NT2/D1 (cell line): Measurements from ENCODE around the gene TCF19.
A peak's percentile ranks its signal among the peaks of the same experiment; 100 is the strongest.

Source experiments
- DNase-seq: peaks from one replicate; pipeline ENCODE4 v3.0.0-alpha.2; 2011; ENCODE audit warnings: low read depth, low spot score
- H3K27me3 ChIP-seq: 2 replicates; pipeline ENCODE4 v1.6.0; 2011; ENCODE audit warnings: mild to moderate bottlenecking; ENCODE audit not compliant: insufficient read length, insufficient read depth
- H3K36me3 ChIP-seq: 2 replicates; pipeline ENCODE4 v1.6.1; 2011; ENCODE audit warnings: mild to moderate bottlenecking, low read length, mixed read lengths; ENCODE audit not compliant: insufficient read depth, insufficient read length
- H3K4me1 ChIP-seq: 2 replicates; pipeline ENCODE4 v1.5.1; 2011; ENCODE audit not compliant: insufficient read depth, insufficient read length
- H3K4me3 ChIP-seq: 2 replicates; pipeline ENCODE4 v1.5.1; 2011; ENCODE audit warnings: low read depth; ENCODE audit not compliant: insufficient read length
- H3K9ac ChIP-seq: 2 replicates; pipeline ENCODE4 v1.6.0; 2011; ENCODE audit warnings: low read depth; ENCODE audit not compliant: insufficient read length
- H3K9me3 ChIP-seq: 2 replicates; pipeline ENCODE4 v1.5.1; 2011; ENCODE audit warnings: mild to moderate bottlenecking, low read length; ENCODE audit not compliant: insufficient read depth
- SUZ12 ChIP-seq: IDR thresholded peaks from 2 replicates; pipeline ENCODE4 v1.6.1; 2011; ENCODE audit not compliant: insufficient read length, insufficient read depth; ENCODE audit errors: extremely low read depth
- YY1 ChIP-seq: IDR thresholded peaks from 2 replicates; pipeline ENCODE4 v1.6.1; 2011; ENCODE audit not compliant: insufficient read length, insufficient read depth
- ZNF274 ChIP-seq: IDR thresholded peaks from 2 replicates; pipeline ENCODE4 v1.6.1; 2011; ENCODE audit warnings: mild to moderate bottlenecking, low read depth, low read length

Gene TCF19

GRCh38 chr6:31130751-31131150, 27.6 kb upstream of the TCF19 start:
- H3K27me3 ChIP-seq = no peaks in the 10 kb centered on the region

GRCh38 chr6:31131595-31131994, 26.8 kb upstream of the TCF19 start:
- peaks cover 6% of the 10 kb centered on the region for H3K4me1 ChIP-seq
- H3K9me3 ChIP-seq = no peaks in the 10 kb centered on the region
- no peaks in the 10 kb centered on the region for H3K27me3 ChIP-seq
- TF ChIP-seq SUZ12 (no peak), ZNF274 (no peak), YY1 (no peak)
- H3K36me3 ChIP-seq = no peaks in the 10 kb centered on the region
- H3K4me3 ChIP-seq = no peak overlapping the region
- H3K9ac ChIP-seq = no peak overlapping the region
- no peak for DNase-seq

More at GRCh38 chr6:31130751-31131150, 27.6 kb upstream of the TCF19 start:
- Histone ChIP-seq H3K4me3 (no peak overlapping the region), H3K9me3 (no peaks in the 10 kb centered on the region), H3K4me1 (peaks cover 12% of the 10 kb centered on the region), H3K36me3 (peaks cover 3% of the 10 kb centered on the region), H3K9ac (no peak overlapping the region)
- TF ChIP-seq YY1 (no peak), SUZ12 (no peak), ZNF274 (no peak)
- no peak for DNase-seq

GRCh38 chr6:31132806-31133205, 25.6 kb upstream of the TCF19 start:
- Histone ChIP-seq H3K9ac (no peak overlapping the region), H3K9me3 (no peaks in the 10 kb centered on the region), H3K36me3 (no peaks in the 10 kb centered on the region), H3K4me1 (peaks cover 2% of the 10 kb centered on the region), H3K27me3 (no peaks in the 10 kb centered on the region), H3K4me3 (no peak overlapping the region)
- DNase-seq = no peak
- TF ChIP-seq YY1 (no peak), SUZ12 (no peak)

- DNase-seq = no peak
- Histone ChIP-seq H3K27me3 (no peaks in the 10 kb centered on the region), H3K9me3 (no peaks in the 10 kb centered on the region), H3K4me3 (no peak overlapping the region), H3K36me3 (no peaks in the 10 kb centered on the region), H3K9ac (no peak overlapping the region), H3K4me1 (peaks cover 6% of the 10 kb centered on the region)
- no peak for TF ChIP-seq SUZ12
- TF ChIP-seq YY1 = no peak
- no peak for TF ChIP-seq ZNF274
These were observed 22.7 kb upstream of the TCF19 start for GRCh38 chr6:31135710-31136109.

GRCh38 chr6:31138982-31139381, 19.4 kb upstream of the TCF19 start, which contains the start of gene PSORS1C2:
Gene PSORS1C2 (minus strand): TSS chr6:31139066. CDS start chr6:31139026, 40 bp downstream.
- Histone ChIP-seq H3K9me3 (no peaks in the 10 kb centered on the region), H3K4me1 (peaks cover 6% of the 10 kb centered on the region), H3K27me3 (no peaks in the 10 kb centered on the region), H3K4me3 (no peak within 1 kb of the TSS), H3K9ac (peak within 1 kb of the TSS; percentile 28), H3K36me3 (peaks cover 20% of the 10 kb centered on the region)
- no peak for DNase-seq
- no peak for TF ChIP-seq ZNF274
- TF ChIP-seq SUZ12 = no peak
- no peak for TF ChIP-seq YY1

- H3K9me3 ChIP-seq = no peaks in the 10 kb centered on the region
- H3K4me3 ChIP-seq = no peak overlapping the region
- no peaks in the 10 kb centered on the region for H3K27me3 ChIP-seq
- H3K36me3 ChIP-seq = peaks cover 24% of the 10 kb centered on the region
- H3K4me1 ChIP-seq = peaks cover 6% of the 10 kb centered on the region
- DNase-seq = peak; percentile 80
- TF ChIP-seq ZNF274 = no peak
- TF ChIP-seq YY1 = no peak
- peak overlapping the region; percentile 28 for H3K9ac ChIP-seq
These were observed 18.8 kb upstream of the TCF19 start for GRCh38 chr6:31139599-31139998.

- peaks cover 35% of the 10 kb centered on the region for H3K36me3 ChIP-seq
- peaks cover 6% of the 10 kb centered on the region for H3K4me1 ChIP-seq
- H3K27me3 ChIP-seq = no peaks in the 10 kb centered on the region
- peak overlapping the region; percentile 56 for H3K9ac ChIP-seq
- no peak for DNase-seq
- no peak overlapping the region for H3K4me3 ChIP-seq
- no peaks in the 10 kb centered on the region for H3K9me3 ChIP-seq
- TF ChIP-seq ZNF274 (no peak), SUZ12 (no peak), YY1 (no peak)
These were observed 17.7 kb upstream of the TCF19 start for GRCh38 chr6:31140643-31141042.
